GM12873 (cell line): ENCODE results near the gene DNAJB1.

Experiments
- CTCF ChIP-seq: IDR thresholded peaks from 2 replicates; pipeline ENCODE4 v1.5.1; 2012; ENCODE audit warnings: low read depth, mild to moderate bottlenecking, moderate library complexity, low read length, control low read depth; ENCODE audit not compliant: insufficient read depth; ENCODE audit errors: missing control alignments

DNAJB1 gene

GRCh38 chr19:14479975-14480699 is 38.1 kb downstream of the DNAJB1 start:
- TF ChIP-seq CTCF: peak; percentile 95

GRCh38 chr19:14479309-14479974 is 38.8 kb downstream of the DNAJB1 start:
- no peak for TF ChIP-seq CTCF

- TF ChIP-seq CTCF: no peak
Measured at GRCh38 chr19:14478113-14478545, 40.1 kb downstream of the DNAJB1 start.

- TF ChIP-seq CTCF: no peak
Measured at GRCh38 chr19:14477418-14478112, 40.6 kb downstream of the DNAJB1 start.

- TF ChIP-seq CTCF: no peak
Measured at GRCh38 chr19:14476673-14477401, 41.4 kb downstream of the DNAJB1 start.

GRCh38 chr19:14476327-14476672 is 41.9 kb downstream of the DNAJB1 start:
- TF ChIP-seq CTCF: no peak
